Stimulated activated CD8-positive, alpha-beta memory T cell treated with anti-CD3 and anti-CD28 coated beads, Interleukin-12 subunit alpha, Interleukin-12 subunit beta, amount 100 ng/mL, for 1 hour (primary cell): ENCODE data around the gene PSMA7.

Experiments
- DNase-seq: peaks from one replicate; pipeline ENCODE4 v3.0.0-alpha.2; 2020; ENCODE audit warnings: low read depth

Gene PSMA7

GRCh38 chr20:62087227-62087626 is 56.0 kb downstream of the PSMA7 start:
- no peak for DNase-seq
